WERI-Rb-1 (cell line): ENCODE measurements around the gene BNC2.
"Not testable (repeated sequence)": the region's sequence is repeated elsewhere in the genome, so short reads cannot be mapped to it uniquely, and the experiment has no call there.

Experiments used
- DNase-seq: peaks from one replicate; pipeline ENCODE4 v3.0.0-alpha.2; 2020
- H3K27ac ChIP-seq: fragments of 250-450 bp; sonication (Bioruptor Pico); 2 replicates; pipeline ENCODE4 v1.5.1; 2020; ENCODE audit warnings: mild to moderate bottlenecking, moderate library complexity
- H3K27me3 ChIP-seq: fragments of 250-450 bp; sonication (Bioruptor Pico); 2 replicates; pipeline ENCODE4 v1.5.1; 2021; ENCODE audit warnings: mild to moderate bottlenecking, low read depth, moderate library complexity; ENCODE audit not compliant: insufficient read depth, severe bottlenecking
- H3K36me3 ChIP-seq: fragments of 250-450 bp; sonication (Bioruptor Pico); 2 replicates; pipeline ENCODE4 v1.5.1; 2020; ENCODE audit warnings: mild to moderate bottlenecking, moderate library complexity
- H3K4me3 ChIP-seq: 2 replicates; pipeline ENCODE4 v1.5.1; 2011; ENCODE audit warnings: low read depth, mild to moderate bottlenecking, control low read depth, low read length
- H3K9me3 ChIP-seq: fragments of 250-450 bp; sonication (Bioruptor Pico); 2 replicates; pipeline ENCODE4 v1.5.1; 2021; ENCODE audit warnings: mild to moderate bottlenecking, moderate library complexity; ENCODE audit not compliant: severe bottlenecking
- CTCF ChIP-seq: IDR thresholded peaks from 2 replicates; pipeline ENCODE4 v1.5.1; 2011; ENCODE audit warnings: low read depth, mild to moderate bottlenecking, control low read depth, inconsistent platforms, low read length

Gene BNC2

GRCh38 chr9:16485575-16486321 lies 384.7 kb downstream of the BNC2 start:
- DNase-seq: no peak
- no peaks in the 10 kb centered on the region for H3K36me3 ChIP-seq
- no peak for TF ChIP-seq CTCF
- no peak overlapping the region for H3K27ac ChIP-seq
- H3K9me3 ChIP-seq: no peaks in the 10 kb centered on the region
- no peak overlapping the region for H3K4me3 ChIP-seq
- H3K27me3 ChIP-seq: no peaks in the 10 kb centered on the region

GRCh38 chr9:16485160-16485559 lies 385.3 kb downstream of the BNC2 start:
- no peak for DNase-seq
- Histone ChIP-seq H3K27me3 (no peaks in the 10 kb centered on the region), H3K4me3 (no peak overlapping the region), H3K9me3 (no peaks in the 10 kb centered on the region), H3K36me3 (no peaks in the 10 kb centered on the region), H3K27ac (no peak overlapping the region)
- no peak for TF ChIP-seq CTCF

DNA sequence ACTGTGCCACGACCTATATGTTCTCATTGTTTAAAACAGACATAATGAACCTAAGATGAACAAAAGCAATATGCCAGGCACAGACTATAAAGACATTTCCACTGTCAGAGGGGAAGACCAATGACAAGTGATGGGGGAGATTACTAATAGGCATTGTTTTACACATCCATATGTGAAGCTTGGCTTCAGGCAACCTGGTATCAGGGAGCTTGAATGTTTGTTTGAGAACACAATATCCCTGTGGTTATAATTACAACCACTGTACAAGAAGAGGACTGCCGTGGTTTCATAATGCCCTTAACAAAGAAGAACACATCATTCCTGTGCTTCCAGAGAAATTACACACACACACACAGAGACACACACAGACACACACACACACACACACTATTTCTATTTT lies 385.7 kb downstream of the BNC2 start:
- TF ChIP-seq CTCF: no peak
- Histone ChIP-seq H3K27me3 (no peaks in the 10 kb centered on the region), H3K4me3 (no peak overlapping the region), H3K9me3 (no peaks in the 10 kb centered on the region), H3K36me3 (no peaks in the 10 kb centered on the region), H3K27ac (no peak overlapping the region)
- DNase-seq: no peak

DNA sequence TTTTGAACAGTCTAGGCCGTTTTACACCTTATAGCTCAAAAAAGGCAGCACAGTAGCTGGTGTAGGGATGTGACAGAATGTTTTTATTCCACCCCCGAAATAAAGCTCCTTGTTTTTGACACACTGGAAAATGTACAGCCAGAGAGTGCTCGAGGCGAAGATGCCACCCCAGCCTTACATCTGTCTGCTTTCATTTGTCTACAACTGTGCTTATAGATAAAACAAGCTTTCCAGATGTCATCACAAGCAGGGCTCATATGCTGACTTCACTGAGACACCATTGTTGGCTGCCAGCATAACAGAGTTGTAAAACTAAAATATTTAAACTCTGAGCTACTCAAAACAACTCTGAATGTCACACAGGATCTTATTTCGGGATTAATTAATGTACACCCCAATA lies 386.3 kb downstream of the BNC2 start:
- Histone ChIP-seq H3K27me3 (no peaks in the 10 kb centered on the region), H3K9me3 (no peaks in the 10 kb centered on the region), H3K4me3 (no peak overlapping the region), H3K36me3 (no peaks in the 10 kb centered on the region), H3K27ac (no peak overlapping the region)
- no peak for DNase-seq
- no peak for TF ChIP-seq CTCF

- H3K36me3 ChIP-seq: no peaks in the 10 kb centered on the region
- H3K27me3 ChIP-seq: no peaks in the 10 kb centered on the region
- no peak for TF ChIP-seq CTCF
- H3K27ac ChIP-seq: no peak overlapping the region
- H3K4me3 ChIP-seq: no peak overlapping the region
- DNase-seq: no peak
- H3K9me3 ChIP-seq: no peaks in the 10 kb centered on the region
Observed at GRCh38 chr9:16482764-16483163, 387.7 kb downstream of the BNC2 start.

DNA sequence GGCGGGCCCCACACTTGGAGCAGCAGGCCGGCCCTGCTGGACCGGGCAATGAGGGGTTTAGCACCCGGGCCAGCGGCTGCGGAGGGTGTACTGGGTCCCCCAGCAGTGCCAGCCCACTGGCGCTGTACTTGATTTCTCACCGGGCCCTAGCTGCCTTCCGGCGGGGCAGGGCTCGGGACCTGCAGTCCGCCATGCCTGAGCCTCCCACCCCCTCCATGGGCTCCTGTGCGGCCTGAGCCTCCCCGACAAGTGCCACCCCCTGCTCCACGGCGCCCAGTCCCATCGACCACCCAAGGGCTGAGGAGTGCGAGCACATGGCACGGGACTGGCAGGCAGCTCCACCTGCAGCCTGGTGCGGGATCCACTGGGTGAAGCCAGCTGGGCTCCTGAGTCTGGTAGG lies 389.9 kb downstream of the BNC2 start:
- not testable (repeated sequence) for H3K9me3 ChIP-seq, H3K36me3 ChIP-seq, H3K27ac ChIP-seq, H3K4me3 ChIP-seq, H3K27me3 ChIP-seq, DNase-seq
